Mammary epithelial cell (primary cell): ENCODE data around the gene DGCR6.
"Not testable (repeated sequence)": the region's sequence is repeated elsewhere in the genome, so short reads cannot be mapped to it uniquely, and the experiment has no call there.

ENCODE experiments used
- CTCF ChIP-seq, 2 donors: IDR thresholded peaks in 1 of 2; conservative IDR thresholded peaks in 1 of 2; 2 replicates each; pipeline ENCODE4 v1.5.1; 2011 to 2012; ENCODE audit warnings: inconsistent platforms in 2 of 2, low read length in 2 of 2, mild to moderate bottlenecking in 2 of 2, control low read depth in 1 of 2, low read depth in 1 of 2; ENCODE audit not compliant: insufficient read depth in 1 of 2; ENCODE audit errors: extremely low read depth in 1 of 2
- EZH2 ChIP-seq: IDR thresholded peaks from 2 replicates; pipeline ENCODE4 v1.6.1; 2012; ENCODE audit warnings: low read length, inconsistent platforms, borderline replicate concordance

- TF ChIP-seq CTCF (conservative IDR thresholded peaks at IDR 0.05 in 1 of 2, IDR thresholded peaks at IDR 0.05 in 1 of 2; ENCODE audit: extremely low read depth in 1 of 2, insufficient read depth in 1 of 2, low read depth in 1 of 2, low read length in 2 of 2); EZH2: not testable (repeated sequence)
Observed at GRCh38 chr22:18914558-18914957, 8.4 kb downstream of the DGCR6 start.
